WTC11 (cell line): ENCODE data around the gene PANK3. TPM values are rescaled to one million over a fixed set of nuclear protein-coding genes. Genes with fewer than 3 reads are reported as not detected.

ENCODE experiments used
- ATAC-seq: fragments of 200-7000 bp; cut with Tn5 transposase; 2 replicates; pipeline ENCODE4 v1.10.0; 2021; ENCODE audit warnings: mild to moderate bottlenecking, moderate library complexity
- CTCF ChIA-PET: fragments of 300-600 bp; sonication (Branson Sonifier 250); formaldehyde crosslinking; loops from one replicate; lab custom pipeline; 2021; ENCODE audit warnings: antibody characterized with exemption; lab: Charles Lee
- POLR2A ChIA-PET: fragments of 350-600 bp; sonication (Branson Sonifier 250); formaldehyde crosslinking; loops from one replicate; lab custom pipeline; 2021; ENCODE audit warnings: antibody characterized with exemption; lab: Charles Lee
- DNase-seq: peaks from one replicate; pipeline ENCODE4 v3.0.0; 2021; ENCODE audit warnings: low spot score
- H3K27ac Mint-ChIP-seq: 2 replicates; pipeline ENCODE4 v1.8.0; 2021; ENCODE audit warnings: mixed read lengths
- H3K27me3 Mint-ChIP-seq: 2 replicates; pipeline ENCODE4 v1.8.0; 2021; ENCODE audit warnings: low read depth, mild to moderate bottlenecking, moderate library complexity, mixed read lengths
- H3K36me3 Mint-ChIP-seq: 2 replicates; pipeline ENCODE4 v1.8.0; 2021; ENCODE audit warnings: mixed read lengths
- H3K4me1 Mint-ChIP-seq: 2 replicates; pipeline ENCODE4 v1.8.0; 2022; ENCODE audit warnings: mixed read lengths
- H3K4me3 Mint-ChIP-seq: 2 replicates; pipeline ENCODE4 v1.8.0; 2021; ENCODE audit warnings: mild to moderate bottlenecking, moderate library complexity, mixed read lengths
- H3K9me3 Mint-ChIP-seq: 2 replicates; pipeline ENCODE4 v1.8.0; 2021; ENCODE audit warnings: mixed read lengths
- FOXP1 ChIP-seq: sonication (generic); formaldehyde crosslinking; IDR thresholded peaks from 2 replicates; pipeline ENCODE4 v1.8.0; 2022; ENCODE audit warnings: missing genetic modification reagents, mild to moderate bottlenecking, moderate library complexity, borderline replicate concordance
- GTF2I ChIP-seq: fragments of 250-450 bp; sonication (Bioruptor Pico); conservative IDR thresholded peaks from 2 replicates; pipeline ENCODE4 v1.4.0; 2021; ENCODE audit warnings: mild to moderate bottlenecking
- HMGA2 ChIP-seq: fragments of 250-450 bp; sonication (Bioruptor Pico); IDR thresholded peaks from 2 replicates; pipeline ENCODE4 v1.4.0; 2021; ENCODE audit warnings: mild to moderate bottlenecking, moderate library complexity
- JAZF1 ChIP-seq: fragments of 250-450 bp; sonication (Bioruptor Pico); IDR thresholded peaks from 2 replicates; pipeline ENCODE4 v1.9.0; 2021; ENCODE audit warnings: moderate library complexity, mild to moderate bottlenecking, inconsistent platforms
- MLX ChIP-seq: sonication (generic); formaldehyde crosslinking; IDR thresholded peaks from 2 replicates; pipeline ENCODE4 v1.8.1; 2023; ENCODE audit warnings: mild to moderate bottlenecking, missing genetic modification reagents, moderate library complexity
- OVOL2 ChIP-seq: fragments of 250-450 bp; sonication (Bioruptor Pico); IDR thresholded peaks from 2 replicates; pipeline ENCODE4 v1.9.0; 2021; ENCODE audit warnings: mild to moderate bottlenecking, borderline replicate concordance
- SMAD3 ChIP-seq: sonication (generic); formaldehyde crosslinking; IDR thresholded peaks from 2 replicates; pipeline ENCODE4 v1.8.0; 2022; ENCODE audit warnings: missing genetic modification reagents, mild to moderate bottlenecking, borderline replicate concordance
- ZBTB21 ChIP-seq: sonication (generic); formaldehyde crosslinking; IDR thresholded peaks from 2 replicates; pipeline ENCODE4 v1.8.1; 2023; ENCODE audit warnings: mild to moderate bottlenecking, missing genetic modification reagents, borderline replicate concordance
- ZNF317 ChIP-seq: sonication (generic); formaldehyde crosslinking; IDR thresholded peaks from 2 replicates; pipeline ENCODE4 v1.8.1; 2023; ENCODE audit warnings: low read depth, mild to moderate bottlenecking, moderate library complexity, missing genetic modification reagents, borderline replicate concordance
- total RNA-seq: library from RNA; stranded (reverse); gene quantifications from 3 replicates; pipeline ENCODE4 v1.2.3, GENCODE V29; 2021
- TF ChIP-seq, protein P1 (sequence below): sonication (generic); formaldehyde crosslinking; IDR thresholded peaks from 2 replicates; pipeline ENCODE4 v1.8.1; 2023; ENCODE audit warnings: mild to moderate bottlenecking, missing genetic modification reagents
- TF ChIP-seq, protein P2 (sequence below): sonication (generic); formaldehyde crosslinking; IDR thresholded peaks from 2 replicates; pipeline ENCODE4 v1.8.0; 2022; ENCODE audit warnings: missing genetic modification reagents
- TF ChIP-seq, protein P3 (sequence below): fragments of 250-450 bp; sonication (Bioruptor Pico); IDR thresholded peaks from 2 replicates; pipeline ENCODE4 v1.8.0; 2021; ENCODE audit warnings: mild to moderate bottlenecking
- TF ChIP-seq, protein P4 (sequence below): sonication (generic); formaldehyde crosslinking; IDR thresholded peaks from 2 replicates; pipeline ENCODE4 v1.8.0; 2022; ENCODE audit warnings: mild to moderate bottlenecking, missing genetic modification reagents
- TF ChIP-seq, protein P5 (sequence below): sonication (generic); formaldehyde crosslinking; IDR thresholded peaks from 2 replicates; pipeline ENCODE4 v1.8.0; 2023; ENCODE audit warnings: mild to moderate bottlenecking, missing genetic modification reagents
- TF ChIP-seq, protein P6 (sequence below): fragments of 250-450 bp; sonication (Bioruptor Pico); IDR thresholded peaks from 2 replicates; pipeline ENCODE4 v1.9.0; 2021; ENCODE audit warnings: moderate library complexity, mild to moderate bottlenecking, inconsistent platforms, borderline replicate concordance
- TF ChIP-seq, protein P7 (sequence below): sonication (generic); formaldehyde crosslinking; IDR thresholded peaks from 2 replicates; pipeline ENCODE4 v1.8.0; 2023; ENCODE audit warnings: missing genetic modification reagents
- TF ChIP-seq, protein P8 (sequence below): fragments of 250-450 bp; sonication (Bioruptor Pico); IDR thresholded peaks from 2 replicates; pipeline ENCODE4 v2.1.2; 2022; ENCODE audit warnings: mild to moderate bottlenecking, moderate library complexity

The PANK3 gene
- total RNA-seq, 1 experiment from 2014 or later, result 90.2 TPM

DNA sequence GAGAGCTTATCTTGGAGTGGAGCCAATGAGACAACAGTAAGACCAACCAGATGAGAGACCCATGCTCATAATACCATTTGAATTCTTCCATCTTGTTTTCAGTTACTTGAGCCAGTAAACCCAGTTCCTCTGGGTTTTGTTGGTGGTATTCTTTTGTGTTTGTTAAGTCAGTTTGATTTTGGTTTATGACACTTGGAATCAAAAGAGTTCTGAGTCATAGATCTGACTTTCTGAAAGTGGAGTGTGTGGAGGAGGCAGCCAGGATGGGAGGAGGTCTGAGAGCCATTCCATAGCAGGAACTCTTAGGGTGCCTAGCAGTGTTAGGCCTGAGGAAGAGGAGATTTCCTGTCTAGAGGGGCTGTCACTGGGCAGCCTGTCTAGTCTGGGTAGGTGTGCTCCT, 24.6 kb upstream of the PANK3 start (continued):
- TF ChIP-seq, protein P1, sequence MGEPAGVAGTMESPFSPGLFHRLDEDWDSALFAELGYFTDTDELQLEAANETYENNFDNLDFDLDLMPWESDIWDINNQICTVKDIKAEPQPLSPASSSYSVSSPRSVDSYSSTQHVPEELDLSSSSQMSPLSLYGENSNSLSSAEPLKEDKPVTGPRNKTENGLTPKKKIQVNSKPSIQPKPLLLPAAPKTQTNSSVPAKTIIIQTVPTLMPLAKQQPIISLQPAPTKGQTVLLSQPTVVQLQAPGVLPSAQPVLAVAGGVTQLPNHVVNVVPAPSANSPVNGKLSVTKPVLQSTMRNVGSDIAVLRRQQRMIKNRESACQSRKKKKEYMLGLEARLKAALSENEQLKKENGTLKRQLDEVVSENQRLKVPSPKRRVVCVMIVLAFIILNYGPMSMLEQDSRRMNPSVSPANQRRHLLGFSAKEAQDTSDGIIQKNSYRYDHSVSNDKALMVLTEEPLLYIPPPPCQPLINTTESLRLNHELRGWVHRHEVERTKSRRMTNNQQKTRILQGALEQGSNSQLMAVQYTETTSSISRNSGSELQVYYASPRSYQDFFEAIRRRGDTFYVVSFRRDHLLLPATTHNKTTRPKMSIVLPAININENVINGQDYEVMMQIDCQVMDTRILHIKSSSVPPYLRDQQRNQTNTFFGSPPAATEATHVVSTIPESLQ (CRISPR knock-in tag), result no peak

- CTCF ChIA-PET, result interaction anchor here (0.7 kb wide), 1 partner anchor 91 kb away, joined by 4 read pairs; no protein-coding TSS in a partner anchor
- Mint-ChIP-seq H3K4me3 (no peak overlapping the region), H3K36me3 (no peaks in the 10 kb centered on the region), H3K27me3 (peaks cover 9% of the 10 kb centered on the region), H3K4me1 (peaks cover 9% of the 10 kb centered on the region), H3K9me3 (no peaks in the 10 kb centered on the region), H3K27ac (no peak overlapping the region)
- ATAC-seq (no peak), DNase-seq (no peak)
- POLR2A ChIA-PET, result no interaction called here
- TF ChIP-seq, protein P2, sequence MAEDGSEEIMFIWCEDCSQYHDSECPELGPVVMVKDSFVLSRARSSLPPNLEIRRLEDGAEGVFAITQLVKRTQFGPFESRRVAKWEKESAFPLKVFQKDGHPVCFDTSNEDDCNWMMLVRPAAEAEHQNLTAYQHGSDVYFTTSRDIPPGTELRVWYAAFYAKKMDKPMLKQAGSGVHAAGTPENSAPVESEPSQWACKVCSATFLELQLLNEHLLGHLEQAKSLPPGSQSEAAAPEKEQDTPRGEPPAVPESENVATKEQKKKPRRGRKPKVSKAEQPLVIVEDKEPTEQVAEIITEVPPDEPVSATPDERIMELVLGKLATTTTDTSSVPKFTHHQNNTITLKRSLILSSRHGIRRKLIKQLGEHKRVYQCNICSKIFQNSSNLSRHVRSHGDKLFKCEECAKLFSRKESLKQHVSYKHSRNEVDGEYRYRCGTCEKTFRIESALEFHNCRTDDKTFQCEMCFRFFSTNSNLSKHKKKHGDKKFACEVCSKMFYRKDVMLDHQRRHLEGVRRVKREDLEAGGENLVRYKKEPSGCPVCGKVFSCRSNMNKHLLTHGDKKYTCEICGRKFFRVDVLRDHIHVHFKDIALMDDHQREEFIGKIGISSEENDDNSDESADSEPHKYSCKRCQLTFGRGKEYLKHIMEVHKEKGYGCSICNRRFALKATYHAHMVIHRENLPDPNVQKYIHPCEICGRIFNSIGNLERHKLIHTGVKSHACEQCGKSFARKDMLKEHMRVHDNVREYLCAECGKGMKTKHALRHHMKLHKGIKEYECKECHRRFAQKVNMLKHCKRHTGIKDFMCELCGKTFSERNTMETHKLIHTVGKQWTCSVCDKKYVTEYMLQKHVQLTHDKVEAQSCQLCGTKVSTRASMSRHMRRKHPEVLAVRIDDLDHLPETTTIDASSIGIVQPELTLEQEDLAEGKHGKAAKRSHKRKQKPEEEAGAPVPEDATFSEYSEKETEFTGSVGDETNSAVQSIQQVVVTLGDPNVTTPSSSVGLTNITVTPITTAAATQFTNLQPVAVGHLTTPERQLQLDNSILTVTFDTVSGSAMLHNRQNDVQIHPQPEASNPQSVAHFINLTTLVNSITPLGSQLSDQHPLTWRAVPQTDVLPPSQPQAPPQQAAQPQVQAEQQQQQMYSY, result no peak
- TF ChIP-seq GTF2I (CRISPR knock-in tag) (no peak), HMGA2 (CRISPR knock-in tag) (no peak), SMAD3 (CRISPR knock-in tag) (no peak), MLX (CRISPR knock-in tag) (no peak), JAZF1 (CRISPR knock-in tag) (no peak), ZBTB21 (CRISPR knock-in tag) (no peak), ZNF317 (CRISPR knock-in tag) (no peak), FOXP1 (CRISPR knock-in tag) (no peak), OVOL2 (CRISPR knock-in tag) (no peak)
- TF ChIP-seq, protein P3, sequence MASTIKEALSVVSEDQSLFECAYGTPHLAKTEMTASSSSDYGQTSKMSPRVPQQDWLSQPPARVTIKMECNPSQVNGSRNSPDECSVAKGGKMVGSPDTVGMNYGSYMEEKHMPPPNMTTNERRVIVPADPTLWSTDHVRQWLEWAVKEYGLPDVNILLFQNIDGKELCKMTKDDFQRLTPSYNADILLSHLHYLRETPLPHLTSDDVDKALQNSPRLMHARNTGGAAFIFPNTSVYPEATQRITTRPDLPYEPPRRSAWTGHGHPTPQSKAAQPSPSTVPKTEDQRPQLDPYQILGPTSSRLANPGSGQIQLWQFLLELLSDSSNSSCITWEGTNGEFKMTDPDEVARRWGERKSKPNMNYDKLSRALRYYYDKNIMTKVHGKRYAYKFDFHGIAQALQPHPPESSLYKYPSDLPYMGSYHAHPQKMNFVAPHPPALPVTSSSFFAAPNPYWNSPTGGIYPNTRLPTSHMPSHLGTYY, result no peak
- TF ChIP-seq, protein P4, sequence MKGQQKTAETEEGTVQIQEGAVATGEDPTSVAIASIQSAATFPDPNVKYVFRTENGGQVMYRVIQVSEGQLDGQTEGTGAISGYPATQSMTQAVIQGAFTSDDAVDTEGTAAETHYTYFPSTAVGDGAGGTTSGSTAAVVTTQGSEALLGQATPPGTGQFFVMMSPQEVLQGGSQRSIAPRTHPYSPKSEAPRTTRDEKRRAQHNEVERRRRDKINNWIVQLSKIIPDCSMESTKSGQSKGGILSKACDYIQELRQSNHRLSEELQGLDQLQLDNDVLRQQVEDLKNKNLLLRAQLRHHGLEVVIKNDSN (CRISPR knock-in tag), result no peak
- TF ChIP-seq, protein P5, sequence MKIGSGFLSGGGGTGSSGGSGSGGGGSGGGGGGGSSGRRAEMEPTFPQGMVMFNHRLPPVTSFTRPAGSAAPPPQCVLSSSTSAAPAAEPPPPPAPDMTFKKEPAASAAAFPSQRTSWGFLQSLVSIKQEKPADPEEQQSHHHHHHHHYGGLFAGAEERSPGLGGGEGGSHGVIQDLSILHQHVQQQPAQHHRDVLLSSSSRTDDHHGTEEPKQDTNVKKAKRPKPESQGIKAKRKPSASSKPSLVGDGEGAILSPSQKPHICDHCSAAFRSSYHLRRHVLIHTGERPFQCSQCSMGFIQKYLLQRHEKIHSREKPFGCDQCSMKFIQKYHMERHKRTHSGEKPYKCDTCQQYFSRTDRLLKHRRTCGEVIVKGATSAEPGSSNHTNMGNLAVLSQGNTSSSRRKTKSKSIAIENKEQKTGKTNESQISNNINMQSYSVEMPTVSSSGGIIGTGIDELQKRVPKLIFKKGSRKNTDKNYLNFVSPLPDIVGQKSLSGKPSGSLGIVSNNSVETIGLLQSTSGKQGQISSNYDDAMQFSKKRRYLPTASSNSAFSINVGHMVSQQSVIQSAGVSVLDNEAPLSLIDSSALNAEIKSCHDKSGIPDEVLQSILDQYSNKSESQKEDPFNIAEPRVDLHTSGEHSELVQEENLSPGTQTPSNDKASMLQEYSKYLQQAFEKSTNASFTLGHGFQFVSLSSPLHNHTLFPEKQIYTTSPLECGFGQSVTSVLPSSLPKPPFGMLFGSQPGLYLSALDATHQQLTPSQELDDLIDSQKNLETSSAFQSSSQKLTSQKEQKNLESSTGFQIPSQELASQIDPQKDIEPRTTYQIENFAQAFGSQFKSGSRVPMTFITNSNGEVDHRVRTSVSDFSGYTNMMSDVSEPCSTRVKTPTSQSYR (CRISPR knock-in tag), result no peak
- TF ChIP-seq, protein P6, sequence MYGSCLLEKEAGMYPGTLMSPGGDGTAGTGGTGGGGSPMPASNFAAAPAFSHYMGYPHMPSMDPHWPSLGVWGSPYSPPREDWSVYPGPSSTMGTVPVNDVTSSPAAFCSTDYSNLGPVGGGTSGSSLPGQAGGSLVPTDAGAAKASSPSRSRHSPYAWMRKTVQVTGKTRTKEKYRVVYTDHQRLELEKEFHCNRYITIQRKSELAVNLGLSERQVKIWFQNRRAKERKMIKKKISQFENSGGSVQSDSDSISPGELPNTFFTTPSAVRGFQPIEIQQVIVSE, result no peak
- TF ChIP-seq, protein P7, sequence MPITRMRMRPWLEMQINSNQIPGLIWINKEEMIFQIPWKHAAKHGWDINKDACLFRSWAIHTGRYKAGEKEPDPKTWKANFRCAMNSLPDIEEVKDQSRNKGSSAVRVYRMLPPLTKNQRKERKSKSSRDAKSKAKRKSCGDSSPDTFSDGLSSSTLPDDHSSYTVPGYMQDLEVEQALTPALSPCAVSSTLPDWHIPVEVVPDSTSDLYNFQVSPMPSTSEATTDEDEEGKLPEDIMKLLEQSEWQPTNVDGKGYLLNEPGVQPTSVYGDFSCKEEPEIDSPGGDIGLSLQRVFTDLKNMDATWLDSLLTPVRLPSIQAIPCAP (CRISPR knock-in tag), result no peak
- TF ChIP-seq, protein P8, sequence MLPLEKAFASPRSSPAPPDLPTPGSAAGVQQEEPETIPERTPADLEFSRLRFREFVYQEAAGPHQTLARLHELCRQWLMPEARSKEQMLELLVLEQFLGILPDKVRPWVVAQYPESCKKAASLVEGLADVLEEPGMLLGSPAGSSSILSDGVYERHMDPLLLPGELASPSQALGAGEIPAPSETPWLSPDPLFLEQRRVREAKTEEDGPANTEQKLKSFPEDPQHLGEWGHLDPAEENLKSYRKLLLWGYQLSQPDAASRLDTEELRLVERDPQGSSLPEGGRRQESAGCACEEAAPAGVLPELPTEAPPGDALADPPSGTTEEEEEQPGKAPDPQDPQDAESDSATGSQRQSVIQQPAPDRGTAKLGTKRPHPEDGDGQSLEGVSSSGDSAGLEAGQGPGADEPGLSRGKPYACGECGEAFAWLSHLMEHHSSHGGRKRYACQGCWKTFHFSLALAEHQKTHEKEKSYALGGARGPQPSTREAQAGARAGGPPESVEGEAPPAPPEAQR (CRISPR knock-in tag), result no peak
These were observed 23.3 kb upstream of the PANK3 start for GRCh38 chr5:168602517-168602916.
